ENCODE results near the gene ACACA. TPM values are rescaled to one million over a fixed set of nuclear protein-coding genes. Genes with fewer than 3 reads are reported as not detected.

Gene ACACA
- total RNA-seq, 4 donors from 2014 or later = 30.0 to 69.7 (median 49.9) TPM

- no peak for TF ChIP-seq EP300 (IDR thresholded peaks at IDR 0.05)
- no peaks in the 10 kb centered on the region for H3K9me3 ChIP-seq
- no peak for DNase-seq (ENCODE audit: low spot score in 2 of 2)
- H3K4me3 ChIP-seq = no peak overlapping the region
- no peaks in the 10 kb centered on the region for H3K4me1 ChIP-seq
- H3K36me3 ChIP-seq = peaks cover 0 to 49% (median 0%) of the 10 kb centered on the region in 3 donors
- 66 to 74% methylated on average over 5 of the region's 5 CpGs for WGBS, 2 donors
- no peak overlapping the region for H3K27ac ChIP-seq
- no peaks in the 10 kb centered on the region for H3K27me3 ChIP-seq
Observed at GRCh38 chr17:37327341-37328090, 79.1 kb downstream of the ACACA start.

- Histone ChIP-seq H3K27ac (no peak overlapping the region), H3K9me3 (no peaks in the 10 kb centered on the region), H3K4me1 (no peaks in the 10 kb centered on the region), H3K27me3 (no peaks in the 10 kb centered on the region), H3K4me3 (no peak overlapping the region), H3K36me3 (peaks cover 0 to 40% (median 0%) of the 10 kb centered on the region in 3 donors)
- TF ChIP-seq CTCF (IDR thresholded peaks at IDR 0.05) = no peak
- no peak for TF ChIP-seq EP300 (IDR thresholded peaks at IDR 0.05)
- TF ChIP-seq POLR2A (IDR thresholded peaks at IDR 0.05) = no peak
- no peak for DNase-seq (ENCODE audit: low spot score in 2 of 2)
- 88 to 92% methylated on average over 7 of the region's 7 CpGs for WGBS, 2 donors
Observed at GRCh38 chr17:37322826-37323561, 83.6 kb downstream of the ACACA start.

GRCh38 chr17:37322106-37322505 is 84.5 kb downstream of the ACACA start:
- Histone ChIP-seq H3K27ac (no peak overlapping the region), H3K36me3 (peaks cover 0 to 33% (median 0%) of the 10 kb centered on the region in 3 donors), H3K9me3 (no peaks in the 10 kb centered on the region), H3K27me3 (no peaks in the 10 kb centered on the region), H3K4me1 (no peaks in the 10 kb centered on the region), H3K4me3 (no peak overlapping the region)
- TF ChIP-seq POLR2A (IDR thresholded peaks at IDR 0.05) = no peak
- no peak for TF ChIP-seq CTCF (IDR thresholded peaks at IDR 0.05)
- TF ChIP-seq EP300 (IDR thresholded peaks at IDR 0.05) = no peak
- 100% methylated on average over 1 of the region's 1 CpG for WGBS, 2 donors
- DNase-seq (ENCODE audit: low spot score in 2 of 2) = no peak

- no peaks in the 10 kb centered on the region for H3K27me3 ChIP-seq
- H3K4me1 ChIP-seq = no peaks in the 10 kb centered on the region
- TF ChIP-seq EP300 (IDR thresholded peaks at IDR 0.05) = no peak
- no peak for TF ChIP-seq CTCF (IDR thresholded peaks at IDR 0.05)
- TF ChIP-seq POLR2A (IDR thresholded peaks at IDR 0.05) = no peak
- H3K27ac ChIP-seq = no peak overlapping the region
- H3K9me3 ChIP-seq = no peaks in the 10 kb centered on the region
- no peak for DNase-seq (ENCODE audit: low spot score in 2 of 2)
- H3K4me3 ChIP-seq = no peak overlapping the region
- WGBS, 2 donors = 71 to 74% methylated on average over 3 of the region's 3 CpGs
- H3K36me3 ChIP-seq = peaks cover 0 to 14% (median 0%) of the 10 kb centered on the region in 3 donors
Observed at GRCh38 chr17:37318931-37319594, 87.6 kb downstream of the ACACA start.

GRCh38 chr17:37317867-37318266 is 88.8 kb downstream of the ACACA start:
- DNase-seq (ENCODE audit: low spot score in 2 of 2) = no peak
- TF ChIP-seq EP300 (IDR thresholded peaks at IDR 0.05) = no peak
- H3K36me3 ChIP-seq = peaks cover 0 to 14% (median 0%) of the 10 kb centered on the region in 3 donors
- no peak overlapping the region for H3K27ac ChIP-seq
- no peaks in the 10 kb centered on the region for H3K4me1 ChIP-seq
- no peaks in the 10 kb centered on the region for H3K27me3 ChIP-seq
- no peak overlapping the region for H3K4me3 ChIP-seq
- no peaks in the 10 kb centered on the region for H3K9me3 ChIP-seq

- Histone ChIP-seq H3K27me3 (no peaks in the 10 kb centered on the region), H3K36me3 (peaks cover 0 to 13% (median 0%) of the 10 kb centered on the region in 3 donors), H3K27ac (no peak overlapping the region), H3K4me1 (no peaks in the 10 kb centered on the region), H3K9me3 (no peaks in the 10 kb centered on the region), H3K4me3 (no peak overlapping the region)
- TF ChIP-seq EP300 (IDR thresholded peaks at IDR 0.05) (no peak), POLR2A (IDR thresholded peaks at IDR 0.05) (no peak), CTCF (IDR thresholded peaks at IDR 0.05) (no peak)
- no peak for DNase-seq (ENCODE audit: low spot score in 2 of 2)
Observed at GRCh38 chr17:37315601-37316000, 91.0 kb downstream of the ACACA start.

Measured in tibial nerve (tissue), 4 donors.